NK-92 treated with Interleukin-12 subunit alpha and Interleukin-12 subunit beta, amount 100 ng/mL, for 24 hours (cell line): ENCODE measurements around the gene ARHGAP21.

Experiments
- DNase-seq: peaks from one replicate; lab custom pipeline; 2025; lab: John Stamatoyannopoulos, UW

ARHGAP21 gene

GRCh38 chr10:24574161-24574560 is 149.5 kb downstream of the ARHGAP21 start:
- no peak for DNase-seq

DNA sequence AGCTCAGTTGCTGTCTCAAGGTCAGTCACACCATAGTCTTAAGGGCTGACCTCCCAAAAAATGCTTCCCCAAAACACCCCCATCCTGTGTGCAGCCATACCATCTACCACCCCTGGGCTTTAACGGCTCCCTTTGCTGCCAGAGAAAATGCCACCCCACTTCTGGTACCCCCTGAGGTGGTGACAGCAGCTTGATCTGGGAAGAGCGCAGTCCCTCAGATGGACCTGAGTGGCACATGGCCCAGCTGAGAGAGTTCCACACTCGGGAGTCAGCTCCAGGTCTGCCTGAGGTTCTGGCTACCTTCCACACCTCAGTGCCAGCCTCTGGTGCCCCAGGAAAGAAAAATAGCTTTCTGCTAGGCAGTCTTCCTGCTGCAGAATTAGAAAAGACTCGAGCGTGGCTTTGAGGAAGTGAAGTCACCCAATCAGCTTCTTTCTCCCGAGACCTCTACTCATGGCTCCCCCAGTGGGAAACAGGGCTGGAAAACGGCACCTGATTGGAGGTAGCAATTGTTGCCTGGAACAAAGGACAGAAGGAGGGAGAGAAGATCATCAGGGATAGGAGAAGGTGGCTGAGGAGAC is 151.7 kb downstream of the ARHGAP21 start:
- no peak for DNase-seq

DNA sequence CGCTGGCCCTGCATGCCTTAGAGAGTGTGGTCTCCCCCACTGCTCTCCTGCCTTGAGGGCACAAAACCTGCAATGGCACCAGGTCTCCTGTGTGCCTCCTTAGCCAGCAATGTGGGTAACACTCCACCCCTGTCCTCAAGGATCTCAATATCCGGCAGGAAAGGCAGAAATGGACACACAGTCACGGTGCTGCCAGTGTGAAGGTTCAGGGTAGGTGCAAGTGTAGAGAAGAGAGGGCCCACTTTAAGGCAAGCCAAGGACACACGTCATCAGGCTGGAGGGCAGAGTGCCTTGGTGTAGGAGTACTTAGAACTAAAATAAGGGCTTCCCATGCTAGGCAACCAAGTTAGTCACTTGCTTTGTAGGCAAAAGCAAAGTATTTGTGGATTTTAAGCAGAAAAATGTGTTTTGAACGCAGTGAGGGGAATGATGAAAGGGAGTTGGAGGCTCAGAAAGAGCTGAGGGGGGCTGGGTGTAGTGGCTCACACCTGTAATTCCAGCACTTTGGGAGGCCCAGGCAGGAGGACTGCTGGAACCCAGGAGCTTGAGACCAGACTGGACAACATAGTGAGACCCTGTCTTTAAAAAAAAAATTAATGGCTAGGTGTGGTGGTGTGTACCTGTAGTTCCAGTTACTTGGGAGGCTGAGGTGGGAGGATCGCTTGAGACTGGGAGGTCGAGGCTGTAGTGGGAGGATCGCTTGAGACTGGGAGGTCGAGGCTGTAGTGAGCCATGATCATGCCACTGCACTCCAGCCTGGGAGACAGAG is 152.8 kb downstream of the ARHGAP21 start:
- DNase-seq = no peak

GRCh38 chr10:24569828-24570657 is 153.6 kb downstream of the ARHGAP21 start:
- DNase-seq = no peak

GRCh38 chr10:24569330-24569796 is 154.3 kb downstream of the ARHGAP21 start:
- no peak for DNase-seq

- no peak for DNase-seq
These were observed 155.6 kb downstream of the ARHGAP21 start for GRCh38 chr10:24568042-24568441.

DNA sequence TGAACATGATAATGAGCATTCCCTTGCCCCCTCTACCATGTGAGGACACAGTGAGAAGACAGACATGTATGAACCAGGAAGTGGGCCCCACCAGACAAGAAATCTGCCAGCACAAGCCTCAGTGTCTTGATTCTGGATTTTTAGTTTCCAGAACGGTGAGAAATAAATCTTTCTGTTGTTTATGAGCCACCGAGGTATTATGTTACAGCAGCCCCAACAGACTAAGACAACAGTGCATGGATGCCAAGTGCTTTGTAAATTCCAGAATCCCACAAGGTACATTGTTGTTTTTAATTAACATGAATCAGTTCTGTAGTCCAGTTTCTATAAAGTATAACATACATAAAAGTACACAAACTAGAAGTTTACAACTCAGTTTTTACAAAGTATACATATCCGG is 162.2 kb downstream of the ARHGAP21 start:
- DNase-seq = no peak

DNA sequence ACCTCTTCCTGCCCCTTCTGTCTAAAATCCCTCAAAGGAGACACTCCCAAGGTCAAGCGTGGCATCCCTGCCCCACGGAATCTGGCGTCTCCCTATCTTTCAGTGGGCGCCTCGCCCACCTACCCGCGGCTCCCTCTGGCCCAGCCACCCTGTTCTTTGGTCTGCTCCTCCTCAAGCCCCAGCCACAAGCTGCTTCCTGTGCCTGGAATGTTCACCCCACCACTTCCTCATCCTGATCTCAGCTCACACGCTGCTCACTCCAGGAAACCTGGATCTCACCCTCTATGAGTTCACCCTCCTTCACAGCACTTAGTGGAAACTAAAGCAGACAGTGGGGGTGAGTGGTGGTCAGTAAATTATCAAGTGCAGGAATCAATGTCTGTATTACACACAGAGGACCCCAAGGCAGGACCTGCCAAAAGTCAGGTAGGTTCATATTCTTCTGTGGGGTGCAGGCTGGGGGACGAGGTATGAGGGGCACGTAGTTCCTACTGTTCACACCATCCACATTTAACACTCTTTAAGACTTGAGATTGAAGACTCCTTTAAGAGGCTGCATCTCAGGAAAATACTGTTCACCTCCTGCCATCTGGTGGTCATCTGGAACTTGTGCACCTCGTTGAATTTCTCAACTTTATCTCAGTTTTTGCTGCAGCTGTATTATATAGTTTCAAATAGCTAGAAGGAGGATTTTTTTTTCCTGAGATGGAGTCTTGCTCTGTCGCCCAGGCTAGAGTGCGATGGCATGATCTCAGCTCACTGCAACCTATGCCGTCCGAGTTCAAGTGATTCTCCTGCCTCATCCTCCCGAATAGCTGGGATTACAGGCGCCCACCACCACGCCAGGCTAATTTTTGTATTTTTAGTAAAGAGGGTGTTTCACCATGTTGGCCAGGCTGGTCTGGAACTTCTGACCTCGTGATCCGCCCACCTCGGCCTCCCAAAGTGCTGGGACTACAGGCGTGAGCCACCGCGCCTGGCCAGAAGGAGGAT is 166.6 kb downstream of the ARHGAP21 start:
- DNase-seq = peak; percentile 3

- DNase-seq = no peak
These were observed 167.4 kb downstream of the ARHGAP21 start for GRCh38 chr10:24556126-24556749.

DNA sequence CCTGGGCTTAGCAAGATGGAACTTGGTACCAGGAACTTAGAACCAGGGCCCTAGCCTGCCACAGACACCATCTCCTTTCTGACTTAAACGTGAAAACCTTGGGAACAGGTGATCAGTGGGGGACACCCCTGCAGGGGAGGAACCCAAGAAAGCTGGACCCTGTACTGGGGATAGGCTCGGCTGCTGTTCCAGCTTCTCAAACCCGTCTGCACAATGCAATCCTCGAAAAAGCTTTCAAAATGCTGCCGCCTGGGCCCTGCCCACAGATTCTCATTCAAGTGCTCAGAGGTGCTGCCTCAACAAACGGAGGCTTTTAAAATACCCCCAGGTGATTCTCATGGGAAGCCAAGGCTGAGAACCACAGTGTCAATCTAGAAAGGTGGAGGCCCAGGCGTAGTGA is 169.7 kb downstream of the ARHGAP21 start:
- DNase-seq = no peak

- DNase-seq = no peak
These were observed 170.6 kb downstream of the ARHGAP21 start for GRCh38 chr10:24553051-24553612.

DNA sequence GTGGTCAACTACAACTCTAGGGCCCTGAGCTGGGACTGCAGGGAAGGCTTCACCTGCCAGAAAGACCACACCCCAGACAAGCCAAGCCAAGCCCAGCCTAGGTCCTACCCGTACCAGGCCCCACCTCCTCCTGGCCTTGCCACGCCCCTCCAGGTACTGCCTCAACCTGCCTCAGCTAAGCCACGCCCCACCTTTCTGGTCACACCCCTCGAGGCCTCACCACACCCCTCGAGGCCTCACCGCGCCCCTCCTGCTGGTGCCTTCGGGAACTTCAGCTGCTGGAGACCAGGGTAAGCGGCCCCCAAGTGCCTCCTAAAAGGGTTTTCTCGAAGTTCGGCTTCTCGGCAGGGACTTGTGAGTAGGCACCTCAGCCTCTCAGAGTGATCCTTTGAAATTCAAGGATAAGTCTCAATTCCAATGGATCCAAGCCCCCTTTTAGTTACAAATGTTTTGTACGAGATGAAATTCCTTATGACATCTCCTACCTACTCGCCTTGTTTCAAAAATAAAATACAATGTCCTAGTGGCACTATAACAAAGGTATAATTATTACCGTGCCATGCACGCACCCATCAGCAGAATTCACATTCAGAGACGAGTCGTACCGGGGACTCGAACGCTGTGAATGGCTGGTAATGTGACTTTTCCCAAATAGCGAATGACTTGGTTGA is 171.2 kb downstream of the ARHGAP21 start:
- DNase-seq = no peak

DNA sequence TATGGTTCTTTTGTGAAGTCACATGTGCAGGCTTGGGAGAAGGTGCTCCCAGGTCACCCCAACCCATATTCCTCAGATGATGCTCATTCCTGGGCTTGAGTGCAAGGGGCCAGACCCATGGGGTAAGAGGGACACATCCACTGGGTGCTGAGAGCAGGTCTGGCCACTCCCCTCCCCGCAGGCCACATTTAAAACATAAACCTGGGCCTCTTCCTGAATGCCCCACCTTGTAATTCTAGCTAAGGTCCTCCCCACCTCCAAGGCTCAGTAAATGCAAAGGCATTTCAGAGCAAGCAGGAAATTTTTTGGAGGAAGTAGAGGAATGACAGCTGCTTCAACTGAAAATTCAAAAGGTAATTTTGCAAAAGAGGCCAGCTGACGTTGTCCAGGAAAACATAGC is 172.5 kb downstream of the ARHGAP21 start:
- no peak for DNase-seq

DNA sequence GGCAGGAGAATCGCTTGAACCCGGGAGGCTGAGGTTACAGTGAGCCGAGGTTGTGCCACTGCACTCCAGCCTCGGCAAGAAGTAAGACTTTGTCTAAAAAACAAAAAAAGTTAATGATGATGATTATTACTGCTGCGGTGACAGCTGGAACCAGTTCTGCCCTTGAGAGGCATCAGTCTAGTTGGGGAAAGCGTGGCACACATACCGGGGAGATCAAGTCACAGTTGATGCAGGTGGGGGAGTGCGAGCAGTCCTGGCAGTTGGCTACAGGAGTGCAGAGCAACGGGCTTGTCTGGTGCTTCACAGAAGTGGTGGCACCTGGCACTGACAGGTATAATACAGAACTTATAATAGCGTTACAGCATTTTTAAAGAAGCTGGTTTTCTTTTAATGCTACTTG is 173.0 kb downstream of the ARHGAP21 start:
- DNase-seq = no peak

- no peak for DNase-seq
These were observed 178.1 kb downstream of the ARHGAP21 start for GRCh38 chr10:24545585-24545984.

GRCh38 chr10:24544776-24545175 is 178.9 kb downstream of the ARHGAP21 start:
- DNase-seq = no peak

DNA sequence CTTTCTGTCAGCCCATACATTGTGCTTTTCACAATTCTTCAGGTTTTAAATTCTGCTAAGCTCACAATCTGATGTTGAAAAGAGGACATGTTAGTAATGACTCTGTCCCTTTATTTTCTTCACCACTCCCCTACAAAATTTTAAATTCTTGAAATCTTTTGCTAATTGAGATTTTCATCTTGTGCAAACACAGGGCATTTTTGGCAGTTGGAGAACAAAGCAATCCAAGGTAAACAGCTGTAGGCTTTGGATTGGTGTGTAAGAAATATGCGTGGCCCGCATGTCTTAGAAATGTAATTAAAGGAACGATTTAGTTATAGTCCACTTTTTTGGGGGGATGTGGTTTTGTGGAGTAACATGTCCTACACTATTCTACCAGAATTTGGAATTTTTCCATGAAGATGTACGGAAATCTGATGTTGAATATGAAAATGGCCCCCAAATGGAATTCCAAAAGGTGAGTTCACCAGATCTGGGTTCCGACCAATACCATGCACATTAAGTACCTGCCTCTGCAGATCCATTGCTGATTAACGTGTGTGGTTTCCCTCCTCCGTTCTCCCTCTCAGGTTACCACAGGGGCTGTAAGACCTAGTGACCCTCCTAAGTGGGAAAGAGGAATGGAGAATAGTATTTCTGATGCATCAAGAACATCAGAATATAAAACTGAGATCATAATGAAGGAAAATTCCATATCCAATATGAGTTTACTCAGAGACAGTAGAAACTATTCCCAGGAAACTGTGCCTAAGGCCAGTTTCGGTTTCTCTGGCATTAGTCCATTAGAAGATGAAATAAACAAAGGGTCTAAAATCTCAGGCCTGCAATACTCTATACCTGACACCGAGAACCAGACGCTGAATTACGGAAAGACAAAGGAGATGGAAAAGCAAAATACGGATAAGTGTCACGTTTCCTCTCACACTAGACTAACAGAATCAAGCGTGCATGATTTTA is 181.1 kb downstream of the ARHGAP21 start:
- no peak for DNase-seq

DNA sequence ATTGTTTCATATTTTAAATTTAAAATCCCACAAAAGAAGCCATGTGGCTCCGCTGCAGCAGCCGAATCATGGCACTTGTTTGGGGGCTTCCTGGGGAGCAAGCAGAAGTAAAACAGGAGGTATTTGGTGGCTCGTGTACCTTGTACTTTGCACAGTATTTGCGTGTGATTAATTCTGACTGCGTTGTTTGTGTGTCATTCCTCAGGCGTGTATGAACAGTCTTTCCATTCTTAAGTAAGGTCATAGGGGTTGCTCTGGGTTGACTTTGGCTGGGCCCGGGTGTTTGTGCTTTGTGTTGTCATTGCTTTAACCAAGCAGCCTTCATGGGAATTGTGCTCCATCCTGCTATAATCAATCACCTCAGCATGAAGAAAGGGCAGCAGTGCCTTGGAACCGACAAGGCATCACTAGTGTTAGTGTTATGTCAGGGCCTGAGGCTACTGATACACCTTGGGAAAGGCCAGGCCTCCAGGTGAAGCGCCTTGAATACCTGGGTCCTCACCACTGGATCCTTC is 182.4 kb downstream of the ARHGAP21 start:
- no peak for DNase-seq

DNA sequence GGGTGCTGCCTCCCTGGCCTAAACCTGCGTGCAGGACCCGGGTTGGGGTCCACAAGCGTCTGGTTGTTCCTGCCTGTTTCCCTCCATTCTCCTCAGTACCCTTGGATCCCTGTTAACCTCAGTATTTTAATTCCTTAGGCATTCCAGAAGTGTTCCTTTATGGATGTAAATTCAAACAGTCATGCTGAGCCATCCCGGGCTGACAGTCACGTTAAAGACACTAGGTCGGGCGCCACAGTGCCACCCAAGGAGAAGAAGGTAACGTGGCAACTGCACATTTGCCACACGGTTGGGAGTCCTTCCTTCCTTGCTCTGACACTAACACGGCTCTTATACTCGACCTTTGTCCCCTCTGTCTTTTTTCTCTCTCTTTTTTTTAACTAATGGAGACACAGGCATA is 187.1 kb downstream of the ARHGAP21 start:
- no peak for DNase-seq
